H1 (cell line): ENCODE measurements around the gene GLB1L2. TPM values are rescaled to one million over a fixed set of nuclear protein-coding genes. Genes with fewer than 3 reads are reported as not detected.

Experiments
- CTCF ChIA-PET: fragments of 300-600 bp; sonication (Branson Sonifier 250); formaldehyde crosslinking; loops from one replicate; lab custom pipeline; 2021; ENCODE audit not compliant: partially characterized antibody; lab: Charles Lee
- POLR2A ChIA-PET: fragments of 300-600 bp; sonication (Branson Sonifier 250); formaldehyde crosslinking; loops from one replicate; lab custom pipeline; 2021; ENCODE audit warnings: inconsistent platforms; ENCODE audit not compliant: partially characterized antibody; lab: Charles Lee
- DNase-seq, 2 experiments: peaks; one replicate each; pipeline versions ENCODE4 v3.0.0 to v3.0.0-alpha.2; 2010 to 2022; ENCODE audit warnings: low spot score in 2 of 2, low read depth in 1 of 2, mixed read lengths in 1 of 2
- FAIRE-seq: peaks from 2 replicates; lab custom pipeline; 2011; peaks lifted over from hg19 to GRCh38; lab: Jason Lieb, UNC
- H2AFZ ChIP-seq: 2 replicates; pipeline ENCODE4 v1.8.1; 2012; ENCODE audit warnings: low read length, inconsistent platforms
- H2AK5ac ChIP-seq: 2 replicates; pipeline ENCODE4 v1.6.1; 2013; ENCODE audit warnings: low read depth, low read length
- H2BK120ac ChIP-seq: replicated peaks from 2 replicates; pipeline ENCODE3; 2013; ENCODE audit warnings: low read depth, low read length, inconsistent platforms
- H2BK12ac ChIP-seq: 2 replicates; pipeline ENCODE4 v1.6.1; 2013; ENCODE audit warnings: low read depth, low read length
- H2BK15ac ChIP-seq: 2 replicates; pipeline ENCODE4 v1.6.1; 2013; ENCODE audit warnings: low read length
- H2BK20ac ChIP-seq: 2 replicates; pipeline ENCODE4 v1.6.1; 2013; ENCODE audit warnings: low read length
- H2BK5ac ChIP-seq: 2 replicates; pipeline ENCODE4 v1.6.1; 2013; ENCODE audit warnings: low read depth, low read length
- H3K14ac ChIP-seq: 2 replicates; pipeline ENCODE4 v1.6.1; 2013; ENCODE audit warnings: inconsistent platforms; ENCODE audit not compliant: insufficient read length
- H3K18ac ChIP-seq: 2 replicates; pipeline ENCODE4 v1.6.1; 2013; ENCODE audit warnings: low read length; ENCODE audit errors: extremely low read depth
- H3K23ac ChIP-seq: 2 replicates; pipeline ENCODE4 v1.6.1; 2013; ENCODE audit warnings: inconsistent platforms; ENCODE audit not compliant: insufficient read length
- H3K23me2 ChIP-seq: 2 replicates; pipeline ENCODE4 v1.6.1; 2013; ENCODE audit warnings: low read depth, low read length
- H3K27ac ChIP-seq: 2 replicates; pipeline ENCODE4 v1.6.1; 2011; ENCODE audit warnings: low read depth, low read length, inconsistent platforms
- H3K27me3 ChIP-seq, 4 experiments: replicated peaks in 1 of 4; 1 replicate in 1 of 4; 2 replicates in 3 of 4; pipeline versions ENCODE4 v1.6.1 to v1.8.1; 2011 to 2013; ENCODE audit warnings: low read length in 3 of 4, mild to moderate bottlenecking in 3 of 4, inconsistent platforms in 2 of 4, mixed read lengths in 2 of 4, moderate library complexity in 1 of 4; ENCODE audit not compliant: control insufficient read depth in 3 of 4, insufficient read depth in 3 of 4; ENCODE audit errors: extremely low read depth in 1 of 4
- H3K36me3 ChIP-seq, 4 experiments: 2 replicates each; pipeline versions ENCODE4 v1.6.1 to v1.8.1; 2011 to 2013; ENCODE audit warnings: mild to moderate bottlenecking in 4 of 4, low read length in 3 of 4, moderate library complexity in 2 of 4, control low read depth in 1 of 4, inconsistent platforms in 1 of 4; ENCODE audit not compliant: insufficient read depth in 4 of 4, control insufficient read depth in 2 of 4
- H3K4ac ChIP-seq: replicated peaks from 2 replicates; pipeline ENCODE3; 2013; ENCODE audit warnings: low read length, low read depth, mixed read lengths, inconsistent platforms; ENCODE audit not compliant: insufficient read length
- H3K4me1 ChIP-seq, 4 experiments: replicated peaks in 1 of 4; 1 replicate in 1 of 4; 2 replicates in 3 of 4; pipeline versions ENCODE4 v1.6.1 to v1.8.1; 2011 to 2013; ENCODE audit warnings: low read length in 3 of 4, inconsistent platforms in 2 of 4, mixed read lengths in 1 of 4; ENCODE audit not compliant: insufficient read depth in 4 of 4, control insufficient read depth in 3 of 4
- H3K4me2 ChIP-seq, 2 experiments: 2 replicates each; pipeline versions ENCODE4 v1.6.1 to v1.8.1; 2011 to 2013; ENCODE audit warnings: low read depth in 2 of 2, low read length in 2 of 2, control low read depth in 1 of 2, inconsistent platforms in 1 of 2, mild to moderate bottlenecking in 1 of 2; ENCODE audit not compliant: insufficient read depth in 1 of 2
- H3K4me3 ChIP-seq, 4 experiments: fragments of 200-600, 300-600 bp in 1 of 4; sonication (generic), shearing (Covaris generic), sonication (Bioruptor Twin) in 1 of 4; 2 replicates each; pipeline versions ENCODE4 v1.5.1 to v1.8.1; 2011 to 2016; ENCODE audit warnings: low read length in 4 of 4, low read depth in 3 of 4, control low read depth in 2 of 4, inconsistent platforms in 2 of 4, mild to moderate bottlenecking in 2 of 4, mixed read lengths in 1 of 4, moderate library complexity in 1 of 4; ENCODE audit not compliant: insufficient read depth in 2 of 4; ENCODE audit errors: extremely low read depth in 1 of 4
- H3K56ac ChIP-seq: replicated peaks from 2 replicates; pipeline ENCODE3; 2013; ENCODE audit warnings: low read depth, mild to moderate bottlenecking, mixed read lengths, low read length, inconsistent platforms; ENCODE audit not compliant: insufficient read length
- H3K79me1 ChIP-seq: 2 replicates; pipeline ENCODE4 v1.6.1; 2013; ENCODE audit warnings: low read depth, low read length, control low read depth
- H3K79me2 ChIP-seq, 2 experiments: 2 replicates each; pipeline versions ENCODE4 v1.6.1 to v1.8.1; 2012 to 2013; ENCODE audit warnings: low read length in 2 of 2, mild to moderate bottlenecking in 2 of 2, inconsistent platforms in 1 of 2; ENCODE audit not compliant: insufficient read depth in 2 of 2, control insufficient read depth in 1 of 2
- H3K9ac ChIP-seq, 4 experiments: replicated peaks in 1 of 4; 1 replicate in 1 of 4; 2 replicates in 3 of 4; pipeline versions ENCODE4 v1.6.1 to v1.8.1; 2011 to 2013; ENCODE audit warnings: low read depth in 3 of 4, low read length in 3 of 4, control low read depth in 2 of 4, mild to moderate bottlenecking in 2 of 4, moderate library complexity in 2 of 4, inconsistent platforms in 1 of 4; ENCODE audit errors: extremely low read depth in 1 of 4
- H3K9me3 ChIP-seq, 2 experiments: 2 replicates each; pipeline versions ENCODE4 v1.6.1 to v1.8.1; 2012 to 2013; ENCODE audit warnings: mild to moderate bottlenecking in 2 of 2, moderate library complexity in 2 of 2, control low read depth in 1 of 2, inconsistent platforms in 1 of 2, low read depth in 1 of 2, low read length in 1 of 2, mixed read lengths in 1 of 2; ENCODE audit not compliant: insufficient read depth in 2 of 2
- H4K20me1 ChIP-seq, 2 experiments: replicated peaks in 1 of 2; 2 replicates each; pipeline versions ENCODE3 to v1.8.1; 2011 to 2013; ENCODE audit warnings: inconsistent platforms in 2 of 2, low read length in 2 of 2, mild to moderate bottlenecking in 1 of 2; ENCODE audit not compliant: insufficient read depth in 2 of 2, control insufficient read depth in 1 of 2
- H4K5ac ChIP-seq: 2 replicates; pipeline ENCODE4 v1.6.1; 2013; ENCODE audit warnings: low read length, low read depth, mixed read lengths, inconsistent platforms; ENCODE audit not compliant: insufficient read length
- H4K8ac ChIP-seq: 2 replicates; pipeline ENCODE4 v1.8.0; 2013; ENCODE audit warnings: mild to moderate bottlenecking, moderate library complexity, low read length, inconsistent platforms; ENCODE audit not compliant: insufficient read depth; ENCODE audit errors: extremely low read depth
- H4K91ac ChIP-seq: replicated peaks from 2 replicates; pipeline ENCODE3; 2013; ENCODE audit warnings: low read length, mixed read lengths, inconsistent platforms; ENCODE audit not compliant: insufficient read length
- ATF3 ChIP-seq: IDR thresholded peaks from 2 replicates; pipeline ENCODE4 v1.6.1; 2011; ENCODE audit warnings: low read depth, mild to moderate bottlenecking, low read length; ENCODE audit not compliant: insufficient read depth
- BACH1 ChIP-seq: IDR thresholded peaks from 2 replicates; pipeline ENCODE4 v1.6.1; 2012; ENCODE audit warnings: low read length, improper control_type of control experiment
- CHD1 ChIP-seq: IDR thresholded peaks from 2 replicates; pipeline ENCODE4 v1.6.1; 2012; ENCODE audit warnings: low read depth, low read length, improper control_type of control experiment
- EZH2 ChIP-seq: fragments of 200-600 bp; sonication (generic); IDR thresholded peaks from 2 replicates; pipeline ENCODE4 v1.7.1; 2012; ENCODE audit warnings: low read depth, mild to moderate bottlenecking, moderate library complexity, low read length, inconsistent platforms; ENCODE audit not compliant: severe bottlenecking
- GTF2F1 ChIP-seq: IDR thresholded peaks from 2 replicates; pipeline ENCODE4 v1.6.1; 2012; ENCODE audit warnings: low read depth, low read length, improper control_type of control experiment, borderline replicate concordance
- HDAC2 ChIP-seq, 2 experiments: fragments of 300-600 bp in 1 of 2; sonication (generic) in 1 of 2; IDR thresholded peaks; 2 replicates each; pipeline ENCODE4 v1.6.1; 2011 to 2012; ENCODE audit warnings: low read depth in 2 of 2, low read length in 2 of 2, mild to moderate bottlenecking in 2 of 2, moderate library complexity in 2 of 2, borderline replicate concordance in 1 of 2, inconsistent platforms in 1 of 2
- POLR2A ChIP-seq, 2 experiments: IDR thresholded peaks; 1 replicate in 1 of 2; 2 replicates in 1 of 2; pipeline ENCODE4 v1.6.1; 2011; ENCODE audit warnings: low read depth in 2 of 2, low read length in 2 of 2, mild to moderate bottlenecking in 2 of 2; ENCODE audit errors: control extremely low read depth in 1 of 2
- RFX5 ChIP-seq: IDR thresholded peaks from 2 replicates; pipeline ENCODE4 v1.6.1; 2011; ENCODE audit warnings: low read depth, low read length, improper control_type of control experiment, borderline replicate concordance
- RXRA ChIP-seq: IDR thresholded peaks from 2 replicates; pipeline ENCODE4 v1.6.1; 2011; ENCODE audit warnings: low read depth, mild to moderate bottlenecking, low read length, moderate library complexity; ENCODE audit not compliant: insufficient read depth
- SIN3A ChIP-seq, 2 experiments: IDR thresholded peaks in 1 of 2; conservative IDR thresholded peaks in 1 of 2; 2 replicates each; pipeline ENCODE4 v1.6.1; 2011 to 2012; ENCODE audit warnings: low read length in 2 of 2, improper control_type of control experiment in 1 of 2, low read depth in 1 of 2, mild to moderate bottlenecking in 1 of 2
- SIRT6 ChIP-seq: IDR thresholded peaks from one replicate; pipeline ENCODE4 v1.7.1; 2012; ENCODE audit warnings: low read length, inconsistent platforms
- TAF7 ChIP-seq: optimal IDR thresholded peaks from 2 replicates; pipeline ENCODE3; 2011; ENCODE audit warnings: low read depth, mild to moderate bottlenecking, inconsistent platforms, low read length, moderate library complexity, borderline replicate concordance
- ZNF274 ChIP-seq: IDR thresholded peaks from 2 replicates; pipeline ENCODE4 v1.7.0; 2012; ENCODE audit warnings: low read length, borderline replicate concordance; ENCODE audit errors: extremely low read depth
- WGBS, 2 experiments: shearing (Covaris generic) in 1 of 2; methylation state at CpG; one replicate each; pipeline versions ENCODE4 v1.1.6 to v1.1.7; 2013 to 2015; ENCODE audit warnings: low lambda C conversion rate in 2 of 2, mixed read lengths in 2 of 2, inconsistent platforms in 1 of 2, low coverage in 1 of 2, missing lambda C conversion rate in 1 of 2; ENCODE audit not compliant: insufficient replicate concordance in 2 of 2, insufficient coverage in 1 of 2, insufficient read length in 1 of 2; ENCODE audit errors: extremely low coverage in 1 of 2, missing lambda C conversion rate in 1 of 2; 5-methylcytosine and 5-hydroxymethylcytosine counted together
- polyA plus RNA-seq, 7 experiments: library from polyadenylated mRNA; depleted of rRNA in 3 of 7; stranded (reverse) in 5 of 7; unstranded in 2 of 7; fragments of >200 nt in 5 of 7; fragments of 200-250 nt in 2 of 7; gene quantifications; 1 replicate in 5 of 7; 2 replicates in 1 of 7; 4 replicates in 1 of 7; pipeline versions ENCODE4 v1.2.1 to v1.2.3, GENCODE V29; 2011 to 2013; ENCODE audit warnings: missing spikeins in 2 of 7, mixed read lengths in 2 of 7
- total RNA-seq: library from RNA; stranded (reverse); fragmentation: NEBNext Ultra II Directional; extraction: Animal tissue kit (Norgen Biotek cat#: 25700); gene quantifications from 2 replicates; pipeline ENCODE4 v1.2.1, GENCODE V29; 2021

Gene GLB1L2
- total and polyA plus RNA-seq, 2 of the 8 experiments (the other 6 are each of a cell fraction or from before 2014, with no cell fraction given) = 4.4 to 7.9 TPM

GRCh38 chr11:134423106-134423505, 91.3 kb downstream of the GLB1L2 start:
- Histone ChIP-seq H3K27me3 (no peaks in the 10 kb centered on the region), H4K91ac (no peak overlapping the region), H3K56ac (no peak overlapping the region), H2BK12ac (0 out of 2 replicates have a peak overlapping the region, but pooled peaks have one; percentile 23), H3K79me2 (no peaks in the 10 kb centered on the region), H3K18ac (no peak overlapping the region), H3K9ac (no peak overlapping the region), H3K9me3 (no peaks in the 10 kb centered on the region), H2BK20ac (0 out of 2 replicates have a peak overlapping the region, but pooled peaks have one; percentile 10), H3K23ac (no peak overlapping the region), H3K79me1 (no peaks in the 10 kb centered on the region), H3K4me3 (no peak overlapping the region), H4K5ac (no peak overlapping the region), H3K36me3 (no peaks in the 10 kb centered on the region), H2AK5ac (no peak overlapping the region), H3K4me2 (no peak overlapping the region), H3K4me1 (peaks cover 3 to 10% (median 6%) of the 10 kb centered on the region in 4 experiments; a peak in 6 of 7 replicates), H2BK15ac (no peak overlapping the region), H3K14ac (no peak overlapping the region), H2BK5ac (no peak overlapping the region), H3K27ac (no peak overlapping the region), H4K20me1 (peaks cover 2 to 3% of the 10 kb centered on the region in 2 experiments), H2AFZ (no peak overlapping the region), H3K23me2 (no peaks in the 10 kb centered on the region), H2BK120ac (no peak overlapping the region), H4K8ac (no peak overlapping the region), H3K4ac (no peak overlapping the region)
- DNase-seq = no peak
- WGBS, 2 experiments = 97% methylated on average over 10 of the region's 10 CpGs; no CpG with 5 or more reads in 1 of the 2 experiments
- ChIA-PET CTCF (interaction anchor here (1.1 to 1.4 kb wide), 2 partner anchors 10 to 13 kb away, joined by 4 read pairs; no protein-coding TSS in a partner anchor), POLR2A (no interaction called here)
- FAIRE-seq = no peak
- TF ChIP-seq ZNF274 (no peak), GTF2F1 (no peak), ATF3 (no peak), RFX5 (no peak), POLR2A (IDR thresholded peaks at IDR 0.05; ENCODE audit: control extremely low read depth in 1 of 2, low read depth in 2 of 2, low read length in 2 of 2) (no peak), SIRT6 (no peak), EZH2 (no peak), HDAC2 (IDR thresholded peaks at IDR 0.05; ENCODE audit: borderline replicate concordance in 1 of 2, low read depth in 2 of 2, low read length in 2 of 2) (no peak), TAF7 (no peak), CHD1 (no peak), BACH1 (no peak), RXRA (no peak), SIN3A (conservative IDR thresholded peaks at IDR 0.05 in 1 of 2, IDR thresholded peaks at IDR 0.05 in 1 of 2; ENCODE audit: low read depth in 1 of 2, low read length in 2 of 2) (no peak)
